Measurements from ENCODE around the gene PDE4D. TPM values are rescaled to one million over a fixed set of nuclear protein-coding genes. Genes with fewer than 3 reads are reported as not detected.
A peak's percentile ranks its signal among the peaks of the same experiment; 100 is the strongest.

The PDE4D gene
- total RNA-seq, 1 experiment from 2014 or later: 33.9 TPM

DNA sequence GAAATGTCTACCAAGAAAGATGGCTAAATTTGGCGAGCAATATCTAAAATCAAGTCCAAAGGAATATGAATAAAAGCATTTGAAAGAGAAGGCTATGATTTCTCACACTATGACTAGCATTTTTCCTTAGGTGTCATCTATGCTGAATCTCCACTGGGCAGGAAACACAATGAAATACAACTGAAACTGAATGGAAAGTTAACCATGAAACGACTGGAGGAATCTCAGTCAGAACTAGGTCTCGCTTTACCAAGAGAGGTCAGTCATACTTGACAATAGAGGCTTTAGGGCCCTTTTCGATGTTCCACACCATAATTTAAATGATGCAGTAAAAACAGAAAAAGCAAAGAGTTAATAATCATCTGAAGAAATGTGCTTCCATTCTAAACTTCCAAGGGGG lies 339.0 kb downstream of the PDE4D start:
- no peak for DNase-seq (ENCODE audit: low read depth)

DNA sequence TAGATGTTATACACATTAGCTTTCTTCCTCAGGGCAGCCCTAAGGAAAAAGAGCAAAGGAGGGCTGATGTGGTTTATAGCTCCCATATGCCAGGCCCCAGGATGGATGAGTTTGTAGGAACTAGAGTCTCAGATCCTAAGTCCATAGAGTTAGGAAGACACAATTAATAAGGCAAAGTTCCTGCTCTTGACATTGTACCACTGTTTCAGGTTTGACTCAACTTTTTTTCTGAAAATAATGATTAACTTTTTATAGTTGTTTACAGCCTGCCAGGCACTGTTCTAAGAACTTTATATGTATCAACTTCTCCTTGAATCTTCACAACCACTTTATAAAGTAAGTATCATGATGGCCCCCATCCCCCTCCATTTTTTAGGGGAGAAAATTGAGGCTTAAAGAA lies 339.5 kb downstream of the PDE4D start:
- DNase-seq (ENCODE audit: low read depth): no peak

DNA sequence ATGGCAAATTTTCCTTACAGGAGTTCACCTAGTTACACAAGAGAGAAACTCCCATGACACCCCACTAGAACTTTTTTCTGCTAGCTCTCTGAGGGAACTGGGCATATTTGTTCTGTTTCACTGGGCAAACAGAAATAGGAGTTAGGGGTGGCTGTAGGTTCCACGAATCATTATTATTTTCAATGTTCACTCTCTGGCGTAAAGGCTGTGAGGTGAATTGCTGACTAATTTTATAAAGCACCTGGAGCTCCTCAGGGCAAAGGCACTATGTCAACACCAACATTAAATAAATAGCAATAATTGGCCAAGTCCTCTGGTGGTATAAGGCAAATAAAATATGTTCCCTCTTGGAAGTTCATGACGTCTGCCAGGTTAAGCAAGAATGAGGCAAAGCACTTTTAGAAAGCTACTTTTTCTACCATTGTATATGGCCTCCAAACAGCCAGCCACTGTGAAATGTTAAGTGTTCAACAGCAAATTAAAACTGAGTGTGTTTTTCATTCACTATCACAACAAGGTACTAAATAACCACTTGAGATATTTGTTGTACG lies 344.6 kb downstream of the PDE4D start:
- no peak for DNase-seq (ENCODE audit: low read depth)

DNA sequence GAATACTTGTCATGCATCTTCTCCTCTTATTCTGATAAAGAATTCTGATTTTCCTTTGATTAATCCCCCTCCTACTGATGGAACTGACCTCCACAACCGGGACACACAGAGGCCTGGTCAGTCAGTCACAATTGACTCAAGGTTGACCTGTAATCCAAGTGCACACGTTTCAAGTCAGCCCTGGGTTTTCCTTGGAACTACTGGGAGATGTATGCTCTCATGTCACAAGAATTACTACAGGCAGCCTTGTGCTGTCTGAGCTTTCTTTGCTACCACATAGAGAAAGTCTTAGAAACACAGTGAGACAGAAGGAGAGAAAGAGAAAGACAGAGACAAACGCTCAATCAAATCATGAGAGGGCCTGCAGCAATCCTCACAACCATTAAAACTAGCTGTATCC lies 345.8 kb downstream of the PDE4D start:
- no peak for DNase-seq (ENCODE audit: low read depth)

DNA sequence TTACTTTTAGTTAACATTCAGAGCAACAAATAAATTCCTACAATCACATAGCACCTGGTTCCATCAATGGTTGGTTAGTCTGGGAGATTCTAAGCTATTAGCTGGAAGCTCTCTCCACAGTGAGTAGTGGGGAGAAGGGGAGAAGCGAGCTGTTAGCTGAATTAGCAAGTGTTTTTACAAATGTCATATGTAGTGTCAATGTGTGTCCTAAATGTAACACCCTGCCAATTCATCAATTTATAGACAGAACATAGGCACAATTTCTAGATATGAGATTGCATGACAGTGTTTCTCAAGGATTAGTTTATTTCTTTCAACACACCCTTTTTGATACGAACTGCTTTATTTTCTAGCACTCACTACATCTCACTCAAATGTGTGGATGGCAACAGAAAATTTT lies 349.0 kb downstream of the PDE4D start:
- no peak for DNase-seq (ENCODE audit: low read depth)

DNA sequence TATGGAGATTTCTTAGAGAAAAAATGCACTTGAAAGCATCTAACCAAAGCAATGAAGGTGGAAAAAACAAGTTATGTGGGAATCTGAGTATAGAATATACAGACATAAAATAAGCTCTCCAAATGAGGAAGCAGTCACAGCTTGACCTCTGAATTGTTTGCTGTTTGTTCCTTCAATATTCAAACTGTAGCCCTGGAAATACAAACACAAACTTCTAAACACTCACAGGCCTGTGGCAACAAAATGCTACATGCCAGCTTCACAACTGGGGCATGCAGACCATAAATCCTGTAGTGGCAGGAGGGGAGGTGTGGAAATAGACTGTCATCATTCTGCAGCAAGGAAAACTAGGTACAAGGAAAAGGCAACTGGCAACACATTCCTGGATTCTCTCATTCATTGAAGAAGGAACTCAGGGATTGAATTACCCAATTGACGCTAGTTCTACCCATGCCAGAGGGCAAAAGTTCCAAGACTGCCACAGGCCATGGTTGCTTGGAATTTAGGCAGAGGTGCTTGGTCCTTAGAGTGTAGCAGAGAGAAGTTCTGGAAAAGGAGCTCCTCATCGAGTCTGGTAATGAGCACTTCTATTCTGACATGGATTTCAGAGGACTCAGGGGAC lies 349.6 kb downstream of the PDE4D start:
- peak; percentile 66 for DNase-seq (ENCODE audit: low read depth)

DNA sequence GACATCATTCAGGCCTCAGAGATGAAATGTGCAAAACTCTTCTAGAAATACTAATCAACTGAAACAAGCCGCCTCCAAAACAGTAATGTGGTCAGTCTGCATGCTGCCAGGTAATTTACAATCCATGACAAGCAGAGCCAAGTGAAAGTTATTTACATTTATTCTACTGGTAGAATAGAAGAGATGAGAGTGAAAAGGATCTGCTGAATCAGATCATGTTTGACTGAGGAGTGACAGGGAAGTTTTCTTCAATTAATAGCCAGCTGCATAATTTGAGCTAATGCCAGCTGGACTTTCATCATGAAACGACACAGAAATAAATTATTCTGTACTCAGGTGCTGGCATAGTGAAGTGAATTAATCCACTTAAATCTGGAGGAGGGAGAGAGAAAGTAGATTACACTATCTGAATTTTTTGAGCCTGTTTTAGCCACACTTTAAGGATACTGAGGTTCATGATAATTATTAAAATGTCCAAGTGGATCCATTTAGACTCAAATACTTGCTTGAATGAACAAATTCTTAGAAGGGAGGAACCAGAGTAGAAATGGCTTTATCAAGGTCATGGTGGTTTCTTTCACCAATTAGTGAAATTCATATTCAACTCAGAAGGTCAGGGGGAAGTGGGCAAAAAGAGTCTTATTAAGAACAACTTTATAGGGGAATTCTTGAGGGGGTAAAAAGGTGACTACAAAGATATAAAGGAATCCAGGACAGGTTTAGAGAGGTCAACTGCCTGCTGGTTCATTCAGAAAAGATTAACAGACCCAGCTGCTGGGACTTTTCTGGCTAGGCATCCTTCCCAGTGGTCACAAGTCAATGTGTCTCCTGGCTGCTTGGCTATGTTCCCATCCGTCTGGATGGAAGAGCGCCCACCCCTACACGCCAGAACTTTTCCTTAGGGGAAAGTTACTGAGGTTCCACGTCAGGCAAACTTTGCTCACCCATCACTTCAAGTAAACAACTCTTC lies 350.4 kb downstream of the PDE4D start:
- DNase-seq (ENCODE audit: low read depth): peak; percentile 74

DNA sequence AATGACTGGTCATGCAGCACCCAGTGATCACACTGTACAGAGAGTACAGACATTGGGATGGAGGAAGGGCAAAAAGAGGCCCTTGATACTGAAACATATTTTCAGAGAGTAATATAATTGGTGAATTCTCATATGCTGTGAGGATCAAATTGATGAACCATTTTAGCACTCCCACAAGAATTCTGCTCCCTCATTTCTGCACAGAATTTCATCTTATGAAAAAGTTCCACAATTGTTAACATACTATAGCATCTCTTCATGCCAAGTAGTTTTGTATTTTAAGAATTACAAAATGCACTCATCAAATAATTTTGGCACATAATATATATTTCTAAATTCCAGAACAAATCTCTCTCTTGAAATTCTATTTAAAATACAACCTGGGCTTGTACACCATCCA lies 351.2 kb downstream of the PDE4D start:
- DNase-seq (ENCODE audit: low read depth): no peak

DNA sequence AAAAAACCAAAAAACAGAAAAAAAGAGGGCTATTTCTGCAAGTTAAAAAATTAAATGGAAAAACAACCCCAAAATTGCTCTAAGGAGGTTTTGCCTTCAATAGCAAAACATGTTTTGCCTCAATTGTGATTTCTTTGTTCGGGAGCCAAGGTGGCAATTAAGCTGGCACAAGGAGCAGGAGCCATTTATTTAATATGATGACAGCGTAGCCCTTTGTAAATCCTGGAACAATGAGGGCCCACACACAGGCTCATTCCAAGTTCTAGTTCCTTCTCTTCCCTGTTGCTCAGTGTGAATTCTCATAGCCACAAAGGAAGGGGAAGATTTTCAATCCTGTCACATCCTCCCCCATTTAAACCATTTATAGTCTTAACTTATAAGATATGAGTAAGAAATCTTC lies 353.2 kb downstream of the PDE4D start:
- DNase-seq (ENCODE audit: low read depth): no peak

DNA sequence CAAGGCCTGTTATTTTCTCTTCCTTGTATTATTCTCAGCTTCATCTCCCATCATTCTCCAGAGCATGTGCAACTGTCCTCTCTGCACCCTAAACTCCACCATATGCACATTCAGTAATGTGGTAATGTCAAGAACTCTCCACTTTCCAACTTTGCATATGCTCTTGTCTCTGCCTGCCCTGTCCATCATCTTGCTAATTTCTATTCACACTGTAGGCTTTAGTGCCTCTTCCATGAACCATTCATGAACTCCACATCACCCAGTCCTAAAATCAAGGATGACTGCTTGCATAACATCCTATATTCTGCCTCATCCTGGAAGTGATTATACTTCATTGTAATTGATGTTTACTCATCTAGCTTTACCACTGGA lies 354.8 kb downstream of the PDE4D start:
- no peak for DNase-seq (ENCODE audit: low read depth)

DNA sequence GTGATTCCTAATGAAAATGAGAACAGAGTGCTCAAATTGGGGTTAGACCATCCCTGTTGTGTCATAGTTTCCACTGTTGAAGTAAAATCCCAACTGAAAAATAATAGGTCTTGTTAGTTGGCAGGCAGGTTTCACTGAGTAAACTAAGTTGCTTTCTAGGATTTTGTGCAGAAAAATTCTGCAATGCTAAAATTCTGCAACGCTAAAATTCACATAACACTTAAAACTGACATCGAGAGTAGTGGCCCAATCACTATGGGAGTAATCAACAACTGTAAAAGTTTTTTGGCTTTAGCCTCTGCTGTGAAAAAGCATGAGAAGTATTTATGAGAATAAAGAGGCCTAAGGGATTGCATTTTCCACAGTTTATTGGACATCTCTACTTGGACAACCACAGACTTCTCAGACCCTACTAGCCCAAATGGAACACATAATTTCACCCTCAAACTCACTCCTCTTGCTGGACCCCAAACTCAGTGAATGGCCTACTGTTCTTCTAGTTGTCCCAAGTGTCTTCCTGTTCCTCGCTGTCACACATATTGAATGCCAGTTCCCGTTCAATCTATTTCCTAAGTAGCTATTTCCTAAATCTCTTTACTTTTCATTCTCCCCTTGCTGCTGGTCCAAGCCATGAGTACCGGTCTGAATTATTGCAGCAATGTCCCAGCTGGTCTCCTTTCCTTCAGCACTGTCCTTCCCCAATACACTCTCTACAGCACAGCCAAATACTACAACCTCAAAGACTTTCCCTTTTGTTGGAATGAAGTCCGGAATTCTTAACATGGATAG lies 355.4 kb downstream of the PDE4D start:
- no peak for DNase-seq (ENCODE audit: low read depth)

DNA sequence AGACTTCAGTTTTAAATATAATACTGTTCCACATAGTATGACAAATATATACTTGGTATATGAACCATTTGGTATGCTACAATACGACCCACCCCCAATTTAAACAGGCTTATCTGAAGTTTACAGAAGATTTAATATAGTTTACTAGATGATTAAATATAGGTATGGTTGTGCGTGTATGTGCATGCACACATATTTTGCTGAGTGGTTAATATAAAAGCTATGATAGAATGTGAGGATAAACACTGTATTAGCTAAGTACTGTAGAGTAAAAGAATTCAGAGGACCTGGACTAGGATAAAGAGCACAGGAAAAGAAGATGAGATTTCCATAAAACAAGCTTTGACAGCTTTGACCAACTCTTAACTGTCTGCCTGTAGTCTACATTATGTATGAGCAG lies 356.7 kb downstream of the PDE4D start:
- DNase-seq (ENCODE audit: low read depth): no peak

DNA sequence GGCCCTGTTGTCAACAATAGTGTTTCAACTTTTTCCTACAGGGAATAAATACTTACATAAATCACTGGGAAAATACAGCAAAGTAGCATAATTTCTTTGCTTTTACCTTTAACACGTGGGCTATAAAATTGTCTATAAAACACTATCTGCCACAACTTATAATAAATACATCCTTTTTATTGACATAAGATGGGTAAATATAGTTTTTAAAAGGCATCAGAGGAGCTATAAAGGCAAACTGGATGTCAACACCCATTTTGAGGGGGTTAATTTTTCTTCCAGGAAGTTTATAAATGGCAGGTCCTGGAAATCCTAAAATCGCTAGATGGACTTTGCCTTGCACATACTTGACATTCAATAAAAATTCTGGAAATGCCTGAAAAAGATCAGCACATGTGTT lies 358.0 kb downstream of the PDE4D start:
- no peak for DNase-seq (ENCODE audit: low read depth)

DNA sequence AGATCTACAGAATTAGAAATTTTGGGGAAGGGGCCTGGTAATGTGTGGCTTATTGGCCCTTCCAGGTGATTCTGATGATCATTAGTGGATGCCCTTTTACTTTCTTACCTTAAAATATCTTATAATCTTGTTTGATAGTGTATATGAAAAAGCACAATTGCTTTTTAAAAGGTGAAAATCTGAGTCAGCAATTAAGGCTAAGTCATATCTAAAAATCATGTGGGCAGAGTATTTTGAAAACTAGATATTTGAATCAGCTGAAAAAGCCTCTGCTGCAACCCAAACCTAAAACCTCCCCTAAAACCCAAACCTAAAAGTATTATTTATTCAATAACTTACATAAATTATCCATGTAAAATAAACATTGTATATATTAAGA lies 359.8 kb downstream of the PDE4D start:
- DNase-seq (ENCODE audit: low read depth): no peak

DNA sequence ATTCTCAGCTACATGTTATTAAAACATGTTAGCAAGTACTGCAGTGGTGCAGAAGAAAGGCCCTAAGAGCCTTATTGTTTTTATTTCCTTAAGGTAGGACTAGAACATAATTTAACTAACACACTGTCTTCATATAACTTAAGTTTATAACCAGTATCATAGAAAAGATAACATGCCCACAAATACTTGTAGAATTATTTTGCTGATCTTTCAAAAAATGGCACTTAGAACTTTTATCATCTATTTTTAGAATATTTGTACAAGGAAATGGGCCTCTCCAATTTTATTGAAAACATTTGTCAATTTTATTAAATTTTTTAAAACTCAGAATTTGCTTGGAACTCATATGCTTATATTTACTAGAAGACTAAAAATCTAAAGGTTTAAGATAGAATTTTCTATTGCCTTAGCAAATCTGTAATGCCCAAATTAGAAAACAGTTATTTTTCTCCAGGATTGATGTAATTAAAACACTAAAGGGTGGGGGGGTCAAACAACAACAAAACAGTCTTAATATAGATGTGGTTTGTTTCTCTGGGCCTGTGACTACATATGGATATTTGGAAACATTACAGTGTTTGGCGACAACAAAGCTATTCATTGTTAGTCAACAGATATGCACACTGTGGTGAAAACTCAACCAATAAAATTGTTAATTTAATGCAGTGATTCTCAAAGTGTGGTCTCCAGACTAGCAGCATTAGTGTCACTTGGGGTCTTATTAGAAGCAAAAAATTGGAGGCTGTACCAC lies 360.4 kb downstream of the PDE4D start:
- DNase-seq (ENCODE audit: low read depth): no peak

DNA sequence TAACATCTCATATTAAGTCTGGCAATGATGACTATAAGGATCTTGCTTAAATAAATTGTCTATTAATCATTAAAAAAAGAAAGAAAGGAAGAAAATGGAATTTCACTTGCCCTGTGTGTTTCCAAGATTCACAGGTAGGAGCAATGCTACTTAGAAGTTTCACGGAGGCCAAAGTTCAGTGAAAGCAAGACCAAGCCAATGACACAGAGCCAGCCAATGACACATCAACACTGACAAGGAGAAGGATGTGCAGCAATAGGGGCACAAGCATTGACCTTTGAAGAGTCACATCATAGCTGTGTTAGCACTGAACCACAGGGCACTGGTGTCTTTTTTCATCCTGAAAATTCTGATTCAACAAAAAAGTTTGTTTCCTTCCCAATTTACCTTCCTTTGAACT lies 364.3 kb downstream of the PDE4D start:
- no peak for DNase-seq (ENCODE audit: low read depth)

DNA sequence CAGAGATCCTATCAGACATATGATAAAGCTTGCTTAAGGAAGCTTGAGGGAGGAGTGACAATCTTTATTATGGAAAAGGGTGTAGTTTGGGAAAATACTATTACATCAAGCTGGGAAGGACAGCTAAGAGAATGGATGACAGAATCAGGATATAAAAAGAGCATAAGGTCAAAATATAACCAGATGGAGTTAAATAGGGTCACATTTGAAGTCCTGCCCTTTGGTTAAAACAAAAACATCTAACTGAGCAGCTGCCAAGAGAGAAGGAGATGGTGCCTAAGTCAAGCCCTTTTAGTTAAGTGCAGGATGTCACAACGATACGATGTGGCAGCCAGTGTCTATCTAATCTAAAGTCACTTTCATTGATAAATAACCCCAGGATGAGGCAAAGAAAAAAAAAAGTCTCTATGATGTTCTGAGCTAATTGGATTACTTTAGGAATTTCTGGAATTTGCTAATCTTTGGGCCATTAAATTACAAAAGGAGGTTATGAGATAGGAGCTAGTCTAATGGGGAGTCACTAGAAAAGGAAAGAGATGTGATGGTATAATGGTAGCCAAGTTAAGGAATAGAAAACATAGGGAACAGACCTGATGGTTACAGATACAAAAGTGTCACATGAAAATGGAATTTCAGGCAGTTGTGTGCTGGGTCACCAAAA lies 365.2 kb downstream of the PDE4D start:
- peak; percentile 44 for DNase-seq (ENCODE audit: low read depth)

DNA sequence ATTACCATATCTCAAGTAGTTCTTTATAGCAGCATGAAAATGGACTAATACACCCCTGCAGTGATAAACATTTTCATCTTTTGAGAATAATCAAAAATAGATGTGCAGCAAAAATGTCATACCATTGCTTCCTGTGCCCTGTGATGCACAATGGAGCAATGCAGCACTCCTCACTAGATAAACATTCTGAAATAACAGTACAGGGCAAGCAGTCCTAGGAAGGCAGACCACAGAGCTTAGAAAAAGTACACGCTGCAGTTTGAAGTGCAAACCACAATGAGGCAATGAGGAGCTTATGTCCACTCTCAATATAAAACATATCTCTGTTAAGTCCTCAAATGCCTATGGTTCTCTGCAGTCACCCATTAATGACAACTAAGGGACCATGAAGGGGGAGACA lies 367.6 kb downstream of the PDE4D start:
- peak; percentile 93 for DNase-seq (ENCODE audit: low read depth)

DNA sequence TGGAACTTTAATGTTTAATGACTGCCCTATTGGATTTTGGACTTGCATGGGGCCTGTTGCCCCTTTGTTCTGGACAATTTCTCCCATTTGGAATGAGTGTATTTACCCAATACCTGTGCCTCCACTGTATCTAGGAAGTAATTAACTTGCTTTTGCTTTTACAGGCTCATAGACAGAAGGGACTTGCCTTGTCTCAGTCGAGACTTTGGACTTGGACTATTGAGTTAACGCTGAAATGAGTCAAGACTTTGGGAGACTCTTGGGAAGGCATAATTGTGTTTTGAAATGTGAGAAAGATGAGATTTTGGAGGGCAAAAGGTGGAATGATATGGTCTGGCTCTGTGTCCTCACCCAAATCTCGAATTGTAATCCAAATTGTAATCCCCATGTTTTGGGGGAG lies 368.2 kb downstream of the PDE4D start:
- no peak for DNase-seq (ENCODE audit: low read depth)

DNA sequence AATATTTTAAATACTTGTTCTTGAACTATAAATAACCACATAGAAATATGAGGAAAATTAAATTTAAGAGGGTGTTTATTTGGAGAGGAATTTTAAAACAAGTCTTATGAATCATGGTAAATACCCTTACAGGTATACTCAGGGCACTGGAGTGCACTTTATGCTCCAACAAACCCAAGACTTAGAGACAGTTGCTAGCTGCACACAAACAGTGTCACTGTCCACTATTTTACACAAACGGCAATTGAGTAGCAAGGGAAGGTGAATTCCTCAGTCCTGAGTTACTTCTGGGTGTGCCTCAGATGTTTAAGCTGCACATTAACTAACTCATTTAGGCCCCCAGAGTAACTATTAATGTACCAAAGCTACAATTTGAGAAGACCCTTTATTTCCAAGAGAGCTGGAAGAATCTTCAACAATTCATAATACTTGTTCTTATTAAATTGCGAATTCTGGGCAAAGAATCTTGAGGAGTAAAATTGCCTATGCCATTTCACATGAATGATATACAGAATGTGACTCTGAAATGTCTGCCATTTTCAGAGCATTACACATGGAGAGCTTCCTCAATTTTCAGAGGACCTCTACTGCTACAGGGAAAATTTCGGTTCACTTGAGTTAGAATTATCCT lies 371.2 kb downstream of the PDE4D start:
- DNase-seq (ENCODE audit: low read depth): no peak

All from LHCN-M2 (cell line).